Measurements from ENCODE around the gene NFE2L2. TPM values are rescaled to one million over a fixed set of nuclear protein-coding genes. Genes with fewer than 3 reads are reported as not detected.
A peak's percentile ranks its signal among the peaks of the same experiment; 100 is the strongest.

NFE2L2 gene
- total and polyA plus RNA-seq, 9 of the 15 experiments (the other 6 are each of a cell fraction or from before 2014, with no cell fraction given) = 29.3 to 120 (median 59.3) TPM

DNA sequence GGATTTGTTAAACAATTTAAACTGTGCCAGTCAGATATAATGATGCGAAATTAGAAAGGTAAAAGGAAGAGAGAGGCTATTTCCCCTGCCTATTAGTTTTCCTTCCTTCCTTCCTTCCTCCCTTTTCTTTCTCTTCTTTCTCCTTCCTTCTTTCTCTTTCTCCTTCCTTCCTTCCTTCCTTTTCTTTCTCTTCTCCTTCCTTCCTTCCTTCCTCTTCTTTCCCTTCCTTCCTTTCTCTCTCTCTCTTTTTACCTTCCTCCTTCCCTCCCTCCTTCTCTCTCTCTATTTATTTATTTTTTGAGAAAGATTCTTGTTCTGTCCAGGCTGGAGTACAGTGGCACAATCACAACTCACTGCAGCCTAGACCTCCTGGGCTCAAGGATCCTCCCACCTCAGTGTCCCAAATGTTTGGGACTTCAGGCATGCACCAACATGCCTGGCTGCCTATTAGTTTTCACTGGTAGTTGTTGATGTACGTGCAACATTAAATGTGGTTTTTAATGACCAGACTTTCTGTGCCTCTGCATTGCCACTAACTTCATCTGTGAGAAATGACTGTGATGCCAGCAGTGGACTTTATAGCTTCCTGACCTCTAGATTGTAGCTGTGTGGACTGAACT lies 48.7 kb upstream of the NFE2L2 start (continued):
- TF ChIP-seq ZNF512 (tag; IDR thresholded peaks at IDR 0.05) = peak; percentile 88
- no peak for TF ChIP-seq TBL1XR1 (IDR thresholded peaks at IDR 0.05; ENCODE audit: low read length in 2 of 2)
- TF ChIP-seq HNRNPH1 (optimal IDR thresholded peaks at IDR 0.05; ENCODE audit: low read depth, low read length) = no peak
- no peak for TF ChIP-seq RFX5 (IDR thresholded peaks at IDR 0.05; ENCODE audit: low read depth, low read length)
- TF ChIP-seq POLR2AphosphoS2 (IDR thresholded peaks at IDR 0.05; ENCODE audit: low read length) = no peak
- TF ChIP-seq ESRRA (IDR thresholded peaks at IDR 0.05; ENCODE audit: borderline replicate concordance, low read depth) = no peak
- TF ChIP-seq E2F1 (CRISPR knock-in tag; IDR thresholded peaks at IDR 0.05) = no peak
- no peak for TF ChIP-seq MED1 (CRISPR knock-in tag; IDR thresholded peaks at IDR 0.05; ENCODE audit: borderline replicate concordance)
- TF ChIP-seq RBM17 (IDR thresholded peaks at IDR 0.05; ENCODE audit: borderline replicate concordance, low read depth, low read length) = no peak
- TF ChIP-seq HDAC1 (IDR thresholded peaks at IDR 0.05) = no peak
- no peak for TF ChIP-seq SRSF3 (IDR thresholded peaks at IDR 0.05; ENCODE audit: insufficient read depth, low read length)
- TF ChIP-seq TAF1 (IDR thresholded peaks at IDR 0.05; ENCODE audit: control insufficient read depth, extremely low read depth, insufficient read depth, low read length, severe bottlenecking) = no peak
- TF ChIP-seq ZNF511 (CRISPR knock-in tag; IDR thresholded peaks at IDR 0.05) = no peak
- no peak for TF ChIP-seq ZNF764 (CRISPR knock-in tag; IDR thresholded peaks at IDR 0.05; ENCODE audit: low read depth)
- no peak for TF ChIP-seq NFIX (CRISPR knock-in tag; IDR thresholded peaks at IDR 0.05; ENCODE audit: low read depth)
- TF ChIP-seq, protein P1, sequence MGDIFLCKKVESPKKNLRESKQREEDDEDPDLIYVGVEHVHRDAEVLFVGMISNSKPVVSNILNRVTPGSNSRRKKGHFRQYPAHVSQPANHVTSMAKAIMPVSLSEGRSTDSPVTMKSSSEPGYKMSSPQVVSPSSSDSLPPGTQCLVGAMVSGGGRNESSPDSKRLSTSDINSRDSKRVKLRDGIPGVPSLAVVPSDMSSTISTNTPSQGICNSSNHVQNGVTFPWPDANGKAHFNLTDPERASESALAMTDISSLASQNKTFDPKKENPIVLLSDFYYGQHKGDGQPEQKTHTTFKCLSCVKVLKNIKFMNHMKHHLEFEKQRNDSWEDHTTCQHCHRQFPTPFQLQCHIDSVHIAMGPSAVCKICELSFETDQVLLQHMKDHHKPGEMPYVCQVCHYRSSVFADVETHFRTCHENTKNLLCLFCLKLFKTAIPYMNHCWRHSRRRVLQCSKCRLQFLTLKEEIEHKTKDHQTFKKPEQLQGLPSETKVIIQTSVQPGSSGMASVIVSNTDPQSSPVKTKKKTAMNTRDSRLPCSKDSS (IDR thresholded peaks at IDR 0.05; ENCODE audit: low read depth, partially characterized antibody) = no peak
- TF ChIP-seq ZNF24 (IDR thresholded peaks at IDR 0.05) = no peak
- TF ChIP-seq TARDBP (IDR thresholded peaks at IDR 0.05) = no peak
- TF ChIP-seq EHMT2 (IDR thresholded peaks at IDR 0.05) = no peak
- TF ChIP-seq IRF9 (tag; IDR thresholded peaks at IDR 0.05) = no peak
- TF ChIP-seq NR4A1 (CRISPR knock-in tag; IDR thresholded peaks at IDR 0.05) = no peak
- TF ChIP-seq NR4A1 (tag; IDR thresholded peaks at IDR 0.05) = no peak

Data from K562 (cell line).